Activated CD8-positive, alpha-beta memory T cell treated with anti-CD3 and anti-CD28 coated beads, Interleukin-2, amount 50 U/mL, for 4 hours (primary cell): ENCODE measurements around the gene TMEM140.
"Not testable (repeated sequence)": the region's sequence is repeated elsewhere in the genome, so short reads cannot be mapped to it uniquely, and the experiment has no call there.

Source experiments
- DNase-seq: peaks from one replicate; pipeline ENCODE4 v3.0.0-alpha.2; 2020

The TMEM140 gene

DNA sequence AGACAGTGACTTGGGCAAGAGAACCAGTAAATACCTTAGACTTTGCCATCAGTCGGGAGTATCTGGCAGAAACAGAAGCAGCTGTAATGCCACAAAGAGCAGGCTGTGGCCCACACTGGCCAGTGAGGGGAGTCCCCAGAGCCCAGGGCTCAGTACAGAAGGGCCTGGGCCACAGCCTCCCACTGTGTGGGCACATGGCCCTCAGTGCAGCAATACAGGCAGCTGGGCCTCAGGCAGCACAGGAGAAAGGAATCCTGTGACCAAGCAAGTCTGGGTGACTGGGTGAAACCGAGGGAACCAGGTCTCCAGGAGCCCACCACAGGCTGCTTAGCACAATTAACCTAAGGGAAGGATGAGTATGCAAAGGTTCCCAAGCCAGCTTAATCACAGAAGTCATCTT, 49.5 kb downstream of the TMEM140 start:
- no peak for DNase-seq

DNA sequence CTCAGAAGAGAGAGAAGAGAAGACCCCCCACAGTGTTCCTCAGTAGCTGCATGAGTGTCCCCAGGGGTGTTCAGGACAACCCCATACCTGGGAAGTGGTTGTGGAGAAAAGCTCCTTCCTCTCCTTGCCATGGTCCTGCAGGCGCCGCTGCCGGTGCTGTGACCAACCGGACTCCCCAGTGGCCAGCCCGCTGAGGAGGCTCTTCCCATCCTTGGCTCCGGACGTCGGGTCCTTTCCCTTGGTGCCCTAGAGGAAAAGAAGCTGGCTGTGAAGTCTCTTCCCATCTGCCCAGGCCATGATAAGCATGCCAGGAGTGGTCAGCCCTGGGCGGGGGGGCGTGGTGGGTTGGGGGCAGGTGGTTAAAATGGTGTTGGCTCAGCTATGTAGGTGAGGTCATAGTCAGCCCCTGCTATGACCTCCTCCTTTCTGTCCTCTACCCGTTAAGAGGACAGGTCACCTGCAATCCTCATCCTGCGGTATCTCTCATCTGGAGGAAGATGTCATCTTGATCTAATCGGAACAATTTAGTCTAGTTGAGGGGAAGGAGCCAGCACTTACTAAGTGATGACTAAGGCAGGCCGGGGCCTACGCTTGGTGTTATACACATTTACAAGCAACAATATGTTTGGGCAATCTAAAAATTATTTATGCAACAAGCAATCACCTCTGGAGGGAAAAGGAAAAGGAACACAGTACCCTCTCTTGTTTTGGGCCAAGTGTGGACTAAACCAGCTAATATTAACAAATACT, 50.2 kb downstream of the TMEM140 start:
- DNase-seq, result no peak

DNA sequence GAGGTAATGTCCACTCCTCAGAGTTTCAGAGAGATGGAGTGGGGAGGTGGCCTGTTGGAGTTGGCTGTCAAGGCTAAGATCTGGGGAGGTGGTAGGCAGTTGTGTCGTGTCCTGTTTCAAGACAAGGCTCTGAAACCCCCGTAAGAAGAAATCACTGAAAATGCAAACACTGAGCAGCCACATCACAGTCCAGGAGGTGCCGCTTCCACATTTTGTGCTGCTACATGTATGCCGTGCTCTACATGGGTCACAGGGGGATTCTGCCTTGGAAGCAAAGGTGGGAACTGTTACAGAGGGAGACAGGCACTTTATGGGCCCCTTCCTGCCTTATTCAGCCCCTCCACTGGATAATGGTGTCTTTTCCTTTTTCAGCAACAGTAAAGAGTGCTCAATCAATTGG, 51.6 kb downstream of the TMEM140 start:
- DNase-seq, result no peak

DNA sequence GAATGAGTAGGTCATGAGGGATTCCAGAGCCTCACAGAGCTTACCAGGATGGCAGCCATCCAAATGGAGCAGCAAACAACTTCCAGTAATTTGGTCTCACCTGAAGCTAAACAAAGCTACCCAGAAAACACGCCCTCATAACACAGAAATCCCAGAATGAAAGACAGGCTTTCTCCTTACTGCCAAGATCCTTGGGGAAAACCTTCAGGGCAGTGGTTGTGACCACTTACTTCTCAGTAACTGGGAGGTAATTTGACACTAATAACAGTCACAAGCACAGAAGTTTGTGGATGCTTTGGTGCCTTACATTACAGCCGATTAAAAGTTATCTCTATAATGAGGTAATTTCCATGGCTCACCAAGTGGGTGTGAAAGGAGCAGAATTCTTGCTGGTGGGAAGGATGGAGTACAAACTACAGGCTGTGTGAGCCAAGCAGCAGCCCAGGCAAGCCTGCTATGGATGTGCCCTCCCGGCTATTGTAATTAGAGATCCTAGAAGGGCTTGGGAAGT, 53.0 kb downstream of the TMEM140 start:
- DNase-seq, result no peak

DNA sequence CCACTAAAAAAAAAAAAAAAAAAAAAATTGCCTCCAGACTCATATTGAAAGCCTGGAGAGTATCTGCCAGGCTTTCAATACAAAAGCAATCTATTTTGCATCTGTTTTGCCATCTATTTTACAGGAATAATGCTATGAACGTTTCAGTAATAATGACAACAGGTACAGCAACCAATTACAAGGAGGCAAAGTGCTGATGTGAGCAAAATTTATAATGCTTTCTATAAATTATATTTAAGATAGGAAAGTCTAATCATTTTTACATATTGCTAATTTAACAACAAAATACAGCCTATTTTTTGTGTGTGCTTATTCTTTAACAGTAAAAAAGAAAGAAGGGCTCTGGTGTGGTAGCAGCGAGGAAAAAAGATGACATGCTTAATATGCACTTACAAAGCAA, 53.5 kb downstream of the TMEM140 start:
- DNase-seq, result no peak

DNA sequence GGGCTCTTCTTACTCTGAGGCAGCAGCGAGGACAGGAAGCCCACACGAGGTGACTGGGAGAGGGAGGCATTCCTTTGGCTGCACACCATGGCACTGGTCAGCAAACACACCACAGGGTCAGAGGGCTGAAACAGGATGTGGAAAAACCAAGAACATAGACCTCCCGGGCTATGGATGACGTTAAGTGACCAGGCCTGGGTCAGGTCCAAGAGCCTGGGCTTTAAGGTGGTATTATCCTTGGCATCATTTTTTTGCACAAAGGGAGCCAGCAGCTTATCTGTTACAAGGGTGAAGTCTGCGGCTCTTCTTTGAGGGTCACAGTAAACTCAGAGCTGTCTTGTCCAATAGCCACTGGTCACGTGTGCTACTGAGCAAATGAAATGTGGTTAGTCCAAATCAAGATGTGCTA, 56.5 kb downstream of the TMEM140 start:
- no peak for DNase-seq

DNA sequence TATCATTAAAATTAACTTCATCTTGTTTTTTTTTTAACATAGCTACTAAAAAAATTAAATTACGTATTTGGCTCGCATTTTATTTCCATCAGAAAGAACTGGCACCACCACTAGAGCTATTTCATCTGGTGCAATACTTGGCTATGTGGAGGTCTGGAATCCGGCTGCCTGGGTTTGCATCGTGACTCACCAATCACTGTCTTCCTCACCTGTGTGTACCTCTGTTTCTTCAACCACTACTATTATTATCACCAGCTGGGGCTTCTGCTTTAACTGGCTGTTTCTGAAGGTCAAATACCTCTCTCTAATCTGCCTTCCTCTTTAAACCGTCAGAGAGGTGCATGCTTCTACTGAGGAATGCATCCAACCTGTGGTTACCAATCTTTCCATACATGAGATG, 57.0 kb downstream of the TMEM140 start:
- DNase-seq, result no peak

DNA sequence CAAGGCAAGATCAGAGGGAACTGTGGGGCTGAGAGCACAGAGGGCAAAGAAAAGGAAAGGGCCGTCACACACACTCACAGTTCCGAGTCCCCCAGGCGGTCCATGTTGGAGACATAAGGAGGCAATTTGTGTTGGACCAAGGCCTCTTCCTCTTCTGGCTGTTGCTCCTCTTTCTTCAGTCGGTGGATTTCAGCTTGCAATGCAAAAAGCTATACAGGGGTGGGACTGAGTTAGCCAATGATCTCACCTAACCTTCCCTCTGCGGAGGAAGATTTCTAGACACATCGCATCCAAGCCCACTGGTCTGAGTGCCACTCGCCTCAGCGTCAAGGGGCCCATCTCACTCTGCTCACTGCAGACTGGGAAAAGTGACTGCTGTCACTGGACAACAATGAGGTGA, 58.0 kb downstream of the TMEM140 start:
- DNase-seq, result no peak

DNA sequence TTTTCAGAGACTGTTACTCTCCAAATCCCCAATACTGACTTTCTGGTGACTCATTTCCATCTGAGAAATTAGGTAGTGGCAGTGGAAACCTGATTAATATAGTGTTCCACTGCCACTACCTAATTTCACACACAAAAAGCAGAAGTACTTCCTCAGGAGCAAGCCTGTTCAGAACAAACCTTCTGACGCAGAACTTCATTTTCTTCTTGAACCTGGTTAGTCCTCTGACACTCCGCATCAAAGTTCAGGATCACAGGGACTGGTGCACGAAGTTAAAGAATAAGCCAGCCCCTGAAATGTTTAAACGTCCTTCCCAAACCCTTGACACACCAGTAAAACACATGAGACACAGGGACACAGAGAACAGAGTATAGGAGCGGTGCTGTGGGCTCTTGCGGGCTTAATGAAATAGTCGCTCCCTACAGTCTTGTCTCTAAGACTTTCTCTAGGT, 59.1 kb downstream of the TMEM140 start:
- no peak for DNase-seq

DNA sequence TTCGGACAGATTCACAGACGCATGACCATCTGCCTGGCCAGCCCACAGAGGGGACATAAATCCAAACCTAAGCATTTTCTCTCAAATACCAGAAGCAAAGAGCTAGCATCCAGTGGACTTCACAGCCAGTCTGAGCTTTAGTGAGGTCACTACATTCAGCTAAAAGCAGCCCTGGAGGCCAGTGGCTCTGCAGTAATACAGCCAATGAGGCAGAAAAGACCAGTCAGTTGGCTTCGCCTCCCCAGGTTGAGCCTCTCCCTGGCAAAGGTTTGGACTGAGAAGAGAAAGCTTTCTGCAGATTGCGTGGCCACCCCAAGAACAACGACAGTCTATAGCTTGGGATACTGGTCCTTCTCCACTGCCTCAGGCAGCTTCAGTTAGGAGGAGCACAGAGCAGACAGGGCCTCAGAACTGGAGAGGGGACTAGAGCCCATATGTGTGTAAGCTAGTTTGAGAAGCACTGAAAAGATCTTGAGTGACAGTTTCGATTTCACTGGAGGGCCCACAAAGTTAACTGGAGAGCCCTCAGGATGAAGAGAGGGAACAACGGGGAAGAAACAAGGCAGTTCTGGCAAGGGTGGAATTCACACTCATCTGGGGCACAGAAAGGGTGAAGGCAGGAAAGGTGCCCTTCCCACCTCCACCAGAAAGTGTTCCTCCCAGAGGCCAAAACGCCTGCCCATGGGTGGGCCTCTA, 59.7 kb downstream of the TMEM140 start:
- no peak for DNase-seq

DNA sequence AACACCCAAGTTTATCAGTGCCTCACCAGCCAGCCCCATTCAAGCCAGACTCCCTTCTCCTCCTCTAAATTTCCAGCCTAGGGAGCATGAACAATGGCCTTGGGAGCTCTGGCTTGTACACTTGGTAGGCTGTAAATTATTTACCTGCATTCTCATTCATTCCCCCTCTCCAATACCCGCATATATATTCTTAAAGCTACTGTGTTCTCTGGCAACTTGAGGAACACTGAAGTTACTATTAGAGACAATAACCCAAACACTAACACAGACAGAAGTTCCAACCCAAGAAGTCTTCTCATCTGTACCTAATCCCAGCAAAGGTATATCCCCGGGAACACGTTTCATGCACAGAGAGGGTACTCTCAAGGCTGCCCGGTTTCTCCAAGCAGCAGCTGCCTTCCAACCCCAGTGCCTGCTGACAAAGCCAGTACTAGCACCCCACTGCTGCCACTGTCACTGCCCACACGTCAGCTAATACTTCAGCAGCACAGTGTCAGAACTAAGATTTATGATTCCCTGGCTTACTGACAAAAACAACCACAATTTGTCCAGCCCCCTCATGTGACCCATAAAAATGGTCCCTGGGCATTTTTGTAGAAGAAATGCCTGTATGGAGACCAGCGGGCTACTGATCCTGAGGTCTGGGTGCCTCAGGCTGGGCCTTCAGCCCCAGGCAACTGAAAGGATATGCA, 60.4 kb downstream of the TMEM140 start:
- no peak for DNase-seq

DNA sequence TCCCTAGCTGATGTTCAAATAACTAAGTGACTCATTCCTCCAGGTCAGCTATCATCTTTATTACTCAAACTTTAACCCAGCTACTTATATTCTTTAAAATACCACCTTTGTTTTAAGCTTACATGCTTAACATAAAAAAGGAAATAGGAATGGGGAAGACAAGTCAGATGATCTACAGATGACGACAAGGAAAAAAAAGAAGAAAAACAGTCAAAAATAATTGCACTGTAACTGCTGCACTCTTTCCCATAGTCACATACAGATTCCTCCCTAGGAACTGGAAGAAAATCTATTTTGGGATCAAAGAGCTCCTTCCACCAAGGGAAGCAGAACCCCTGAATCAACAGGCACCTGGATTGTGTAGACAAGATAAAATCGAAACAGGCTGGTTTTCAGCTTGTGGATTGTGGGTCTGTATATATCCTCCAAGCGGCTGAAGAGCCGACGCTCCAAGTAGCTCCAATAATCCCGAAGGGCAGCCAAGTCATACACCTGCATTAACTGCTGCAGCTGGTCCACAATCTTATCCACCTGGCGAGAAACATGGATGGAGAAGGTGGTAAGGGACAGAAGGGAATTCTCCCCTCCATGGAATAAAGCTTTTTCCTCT, 61.5 kb downstream of the TMEM140 start:
- no peak for DNase-seq

DNA sequence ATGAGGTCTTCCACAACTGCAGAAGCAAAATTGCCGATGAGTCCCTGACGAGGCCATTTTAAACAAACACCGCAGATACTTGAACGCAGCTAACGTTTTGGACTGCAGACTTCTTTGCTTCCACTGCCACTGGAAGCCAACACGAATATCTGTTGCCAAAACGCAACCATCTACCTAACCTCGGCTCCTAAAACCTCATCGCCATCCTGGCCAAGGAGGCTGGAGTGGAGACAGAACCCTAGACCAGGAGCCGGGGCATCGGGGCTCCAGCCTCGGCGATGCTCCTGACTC, 63.0 kb downstream of the TMEM140 start:
- no peak for DNase-seq

DNA sequence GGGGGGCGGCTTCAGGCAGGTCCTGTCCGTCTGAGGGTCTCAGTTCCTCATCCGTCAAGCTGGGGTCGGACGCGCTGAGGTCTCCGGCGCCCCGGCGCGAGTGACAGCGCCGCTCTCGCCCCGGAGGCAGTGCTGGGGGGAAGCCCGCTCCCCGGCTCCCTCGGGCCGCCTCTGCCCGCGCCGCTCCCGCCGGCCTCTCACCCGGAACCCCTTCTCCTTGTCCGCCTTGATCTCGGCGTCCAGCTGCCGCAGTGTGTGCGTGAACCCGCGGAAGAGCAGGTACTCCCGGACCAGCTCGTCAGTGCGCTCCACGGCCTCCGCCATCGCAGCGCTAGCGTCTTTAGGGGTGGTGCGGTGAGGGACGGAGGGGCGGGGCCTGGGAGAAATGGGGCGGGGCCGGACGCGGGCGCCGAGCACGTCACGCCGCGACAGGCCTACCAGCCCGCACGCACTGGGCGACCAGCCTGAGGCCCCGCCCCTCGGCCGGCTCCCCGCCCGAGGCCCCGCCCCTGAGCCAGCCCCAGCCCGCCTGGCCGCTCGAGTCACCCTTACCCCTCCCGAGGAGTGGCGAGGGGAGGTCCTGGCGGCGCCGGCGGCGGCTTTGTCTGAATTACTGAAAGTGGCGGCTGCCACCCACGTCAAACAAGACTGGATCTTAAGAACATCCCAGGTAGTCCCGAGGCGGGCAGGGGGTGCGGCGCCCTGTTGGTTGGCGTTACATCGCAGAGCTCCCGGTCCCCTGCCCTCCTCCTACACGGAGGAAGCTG, 63.5 kb downstream of the TMEM140 start, which contains the start of gene WDR91:
Gene WDR91, minus strand, starts transcription at position 348 of the 767 bp plus-strand sequence. Its CDS starts 24 bp downstream, at position 324.
- DNase-seq, result peak; percentile 98

DNA sequence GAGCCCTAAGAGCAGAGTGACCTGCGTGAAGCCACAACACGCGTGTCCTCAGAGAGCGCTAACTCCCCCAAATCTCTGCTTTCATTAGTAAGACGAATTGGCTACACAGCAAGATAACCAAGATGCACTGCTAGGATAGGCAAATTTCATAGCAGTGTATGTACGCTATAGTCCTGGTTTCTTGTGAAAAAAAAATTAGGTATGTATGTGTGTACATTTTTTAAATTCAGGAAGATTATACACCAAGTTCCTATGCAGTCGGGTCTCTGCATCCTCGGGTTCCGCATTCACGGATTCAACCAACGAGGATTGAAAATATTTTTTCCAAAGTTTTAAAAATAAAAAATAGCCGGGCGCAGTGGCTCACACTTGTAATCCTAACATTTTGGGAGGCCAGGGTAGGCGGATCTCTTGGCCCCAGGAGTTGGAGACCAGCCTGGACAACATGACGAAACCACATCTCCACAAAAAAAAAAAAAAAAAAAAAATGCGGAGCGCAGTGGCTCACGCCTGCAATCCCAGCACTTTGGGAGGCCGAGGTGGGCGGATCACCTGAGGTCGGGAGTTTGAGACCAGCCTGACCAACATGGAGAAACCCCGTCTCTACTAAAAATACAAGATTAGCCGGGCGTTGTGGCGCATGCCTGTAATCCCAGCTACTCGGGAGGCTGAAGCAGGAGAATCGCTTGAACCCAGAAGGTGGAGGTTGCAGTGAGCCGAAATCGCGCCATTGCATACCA, 64.2 kb downstream of the TMEM140 start:
- DNase-seq, result not testable (repeated sequence)

DNA sequence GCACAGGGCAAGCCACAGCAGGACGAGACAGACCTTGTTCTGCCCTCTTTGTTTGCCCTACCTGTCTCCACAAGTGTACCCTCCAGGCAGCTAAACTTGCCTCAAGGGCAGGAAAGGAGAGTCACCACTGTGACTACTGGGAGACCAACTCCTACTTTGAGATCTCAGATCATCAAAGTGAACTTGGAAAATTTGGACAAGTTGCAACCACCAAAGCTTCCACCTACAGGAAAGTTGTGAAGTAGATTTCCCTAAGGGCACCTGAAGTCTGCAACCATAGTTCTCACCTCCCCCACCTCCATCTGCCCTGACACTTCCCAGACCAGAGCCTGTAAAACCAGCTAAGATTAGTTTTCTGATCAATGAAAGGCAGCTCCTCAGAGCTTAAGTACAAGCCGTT, 66.0 kb downstream of the TMEM140 start:
- no peak for DNase-seq

DNA sequence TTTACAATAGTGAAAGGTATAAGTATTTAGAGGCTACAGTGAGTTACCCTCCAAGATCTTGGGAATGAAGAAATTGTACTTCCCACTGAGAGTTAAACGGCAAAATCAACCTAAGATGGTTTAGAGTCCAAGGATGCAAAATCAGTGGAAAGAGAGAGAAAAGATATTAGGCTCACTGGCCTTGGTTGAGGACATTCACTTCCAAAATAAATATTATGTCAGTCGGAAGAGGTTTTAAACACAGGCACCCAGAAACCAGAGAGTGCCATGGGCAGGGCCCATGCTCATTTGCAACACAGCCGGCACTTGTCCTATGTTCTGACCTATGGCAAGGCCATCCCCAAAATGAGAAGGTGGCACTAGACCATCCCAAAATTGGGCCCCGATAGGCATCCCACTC, 67.3 kb downstream of the TMEM140 start:
- no peak for DNase-seq

DNA sequence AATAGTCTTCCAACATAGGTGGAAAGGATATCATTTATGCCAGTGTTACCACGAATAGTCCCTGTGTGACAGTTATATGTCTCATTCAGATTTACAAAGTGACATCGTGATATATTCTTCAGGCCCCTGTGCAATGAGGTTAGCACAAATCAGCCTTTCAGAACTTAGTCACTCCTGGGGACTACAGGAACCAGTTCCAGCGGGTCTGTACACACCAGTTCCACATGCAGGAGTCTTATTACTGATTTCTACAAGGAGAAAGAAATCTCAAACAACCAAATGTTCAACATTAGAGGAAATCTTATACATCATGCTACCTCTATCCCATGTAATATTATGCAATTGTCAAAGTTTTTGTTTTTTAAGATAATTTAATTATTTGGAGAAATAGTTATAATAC, 67.8 kb downstream of the TMEM140 start:
- DNase-seq, result no peak
